GM23338 (cell line): ENCODE data around the gene GSTA2.

Experiments used
- EZH2 ChIP-seq: fragments of 200-600 bp; sonication (generic); IDR thresholded peaks from one replicate; pipeline ENCODE4 v1.8.0; 2017; ENCODE audit warnings: antibody characterized with exemption, mild to moderate bottlenecking, low read depth; ENCODE audit not compliant: unreplicated experiment
- EZH2phosphoT487 ChIP-seq: fragments of 200-600 bp; sonication (generic); IDR thresholded peaks from one replicate; pipeline ENCODE4 v1.8.1; 2018; ENCODE audit warnings: antibody characterized with exemption; ENCODE audit not compliant: unreplicated experiment

DNA sequence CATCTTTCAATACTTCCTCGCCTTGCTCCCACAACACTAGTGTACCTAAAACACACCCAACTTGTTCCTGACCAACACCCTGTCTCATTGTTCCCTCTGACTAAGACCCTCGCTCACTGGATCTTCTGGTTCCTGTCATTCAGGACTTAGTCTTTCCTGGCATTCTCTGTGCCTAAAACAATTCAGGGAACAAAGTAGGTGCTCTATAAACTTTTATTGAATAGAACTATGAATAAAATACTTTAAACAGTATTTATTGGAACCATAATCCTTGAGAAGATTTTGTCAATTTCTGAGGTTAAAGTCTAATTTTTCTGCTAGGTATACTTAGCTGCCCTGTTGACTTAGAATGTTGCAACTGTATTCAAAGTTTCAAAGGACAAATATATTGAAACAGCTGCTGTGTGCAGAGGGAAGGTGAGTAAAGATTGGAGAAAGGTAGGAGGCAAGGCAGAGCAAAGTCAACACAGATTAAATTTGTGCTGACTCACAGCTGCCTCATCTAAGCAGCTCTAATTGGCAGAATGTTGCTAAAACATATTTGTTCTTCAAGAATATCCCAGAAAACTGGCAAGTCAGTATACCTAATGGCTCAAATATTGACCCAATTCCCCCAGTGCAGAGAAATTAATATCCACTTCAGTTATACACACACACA is 37.6 kb downstream of the GSTA2 start:
- TF ChIP-seq EZH2phosphoT487 (no peak), EZH2 (no peak)
